ENCODE data around the gene MROH7.

The MROH7 gene

GRCh38 chr1:54640863-54641836, at the start of gene MROH7:
Gene MROH7, plus strand, starts transcription at chr1:54641786. Its CDS starts 11,141 bp downstream, at chr1:54652927.
- no peak for DNase-seq (ENCODE audit: low spot score)
- in situ Hi-C loops (cut with MboI; ENCODE audit: low pct_unique_long_range_greater_than_20kb, low sequenced_read_pairs, unreplicated experiment): no loop called here
- no peak for TF ChIP-seq CTCF (IDR thresholded peaks at IDR 0.05; ENCODE audit: extremely low read depth, insufficient read depth, missing control alignments)

- DNase-seq (ENCODE audit: low spot score): no peak
- in situ Hi-C loops (cut with MboI; ENCODE audit: low pct_unique_long_range_greater_than_20kb, low sequenced_read_pairs, unreplicated experiment): no loop called here
- no peak for TF ChIP-seq CTCF (IDR thresholded peaks at IDR 0.05; ENCODE audit: extremely low read depth, insufficient read depth, missing control alignments)
Observed at GRCh38 chr1:54593571-54594160, 47.9 kb upstream of the MROH7 start.

DNA sequence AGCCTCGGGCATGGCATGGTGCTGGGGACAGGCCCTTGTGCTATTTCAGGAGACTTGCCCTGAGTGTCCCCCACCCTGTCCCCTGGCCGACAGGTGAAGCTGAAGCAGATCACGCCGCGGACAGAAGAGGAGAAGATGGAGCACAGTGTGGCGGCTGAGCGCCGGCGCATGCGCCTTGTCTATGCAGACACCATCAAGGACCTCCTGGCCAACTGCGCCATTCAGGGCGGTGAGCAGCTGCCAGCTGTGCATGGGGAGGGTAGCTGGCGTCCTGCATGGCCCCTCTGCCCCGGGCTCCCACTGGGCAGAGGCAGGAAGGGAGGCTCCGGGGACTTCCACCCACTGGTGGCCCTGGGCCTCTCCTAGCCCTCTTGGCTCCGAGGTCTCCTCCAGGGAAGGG, 47.1 kb upstream of the MROH7 start:
- DNase-seq (ENCODE audit: low spot score): no peak
- no peak for TF ChIP-seq CTCF (IDR thresholded peaks at IDR 0.05; ENCODE audit: extremely low read depth, insufficient read depth, missing control alignments)
- in situ Hi-C loops (cut with MboI; ENCODE audit: low pct_unique_long_range_greater_than_20kb, low sequenced_read_pairs, unreplicated experiment): no loop called here

- in situ Hi-C loops (cut with MboI; ENCODE audit: low pct_unique_long_range_greater_than_20kb, low sequenced_read_pairs, unreplicated experiment): no loop called here
- TF ChIP-seq CTCF (IDR thresholded peaks at IDR 0.05; ENCODE audit: extremely low read depth, insufficient read depth, missing control alignments): no peak
- no peak for DNase-seq (ENCODE audit: low spot score)
Observed at GRCh38 chr1:54595956-54596498, 45.6 kb upstream of the MROH7 start.

GRCh38 chr1:54596756-54597155, 44.8 kb upstream of the MROH7 start:
- in situ Hi-C loops (cut with MboI; ENCODE audit: low pct_unique_long_range_greater_than_20kb, low sequenced_read_pairs, unreplicated experiment): no loop called here
- no peak for DNase-seq (ENCODE audit: low spot score)

More at GRCh38 chr1:54596756-54597155, 44.8 kb upstream of the MROH7 start:
- no peak for TF ChIP-seq CTCF (IDR thresholded peaks at IDR 0.05; ENCODE audit: extremely low read depth, insufficient read depth, missing control alignments)
